Epidermal melanocyte (primary cell): ENCODE results near the gene ZC3H12C.

Source experiments
- DNase-seq: peaks from one replicate; pipeline ENCODE4 v3.0.0; 2011; ENCODE audit warnings: low spot score; ENCODE audit not compliant: insufficient read length

The ZC3H12C gene

GRCh38 chr11:110076371-110076965 lies 16.7 kb upstream of the ZC3H12C start:
- DNase-seq: no peak

DNA sequence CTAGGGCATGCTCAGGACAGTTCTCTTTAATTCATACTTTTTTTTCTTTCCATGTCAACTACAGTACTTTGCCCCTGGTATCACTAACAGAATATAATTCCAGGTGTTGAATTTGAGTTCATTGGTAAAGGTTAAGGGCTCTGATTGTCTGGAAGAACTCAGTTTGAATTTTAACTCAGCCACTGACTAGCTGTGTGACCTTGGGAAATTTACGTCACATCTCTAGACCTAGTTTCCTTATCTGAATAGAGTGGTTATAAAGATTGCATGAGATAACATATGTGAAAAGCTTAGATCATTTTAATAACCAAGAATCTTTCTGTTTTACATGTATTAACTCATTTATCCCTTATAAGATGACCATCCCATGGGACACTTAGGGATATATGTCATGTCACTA lies 15.8 kb upstream of the ZC3H12C start:
- DNase-seq: no peak

DNA sequence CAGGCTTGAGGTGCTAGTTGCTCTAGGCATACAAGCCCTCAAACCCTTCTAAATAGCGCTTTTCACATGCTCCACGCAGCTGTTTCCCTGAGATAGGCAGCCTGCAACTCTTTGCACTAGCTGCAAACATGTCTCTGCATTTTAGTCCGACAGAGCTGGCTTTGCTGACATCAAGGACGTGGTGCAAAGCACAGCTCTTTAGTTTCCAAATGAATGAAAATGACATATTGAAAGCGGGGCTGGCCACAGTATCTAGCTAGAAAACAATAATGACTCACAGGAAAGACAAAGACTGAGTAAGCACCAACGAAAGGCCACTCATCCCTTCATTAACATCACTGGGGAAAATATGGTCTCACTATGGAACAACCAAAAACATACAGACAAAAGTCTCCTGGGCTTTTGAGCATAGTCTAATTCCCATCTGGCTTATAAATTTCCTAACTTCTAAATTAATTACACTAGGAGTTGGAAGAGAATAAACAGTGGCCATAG lies 15.3 kb upstream of the ZC3H12C start:
- DNase-seq: no peak

- DNase-seq: no peak
Observed at GRCh38 chr11:110078923-110079544, 14.2 kb upstream of the ZC3H12C start.

DNA sequence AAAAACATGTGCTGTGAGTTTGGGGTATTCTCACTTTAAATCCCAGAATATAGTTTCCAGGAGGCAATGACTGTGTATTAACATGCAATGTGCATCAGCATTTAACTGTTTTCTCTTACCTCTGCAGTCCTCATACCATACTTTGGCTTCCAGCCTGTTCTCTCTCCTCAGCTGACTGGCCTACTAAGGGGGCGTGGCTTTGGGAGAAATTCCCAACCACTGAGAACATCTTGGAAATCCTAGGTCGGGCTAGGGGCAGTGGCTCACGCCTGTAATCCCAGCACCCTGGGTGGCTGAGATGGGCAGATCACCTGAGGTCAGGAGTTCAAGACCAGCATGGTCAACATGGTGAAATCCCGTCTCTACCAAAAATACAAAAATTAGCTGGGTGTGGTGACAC lies 13.5 kb upstream of the ZC3H12C start:
- no peak for DNase-seq

GRCh38 chr11:110081462-110082376 lies 11.5 kb upstream of the ZC3H12C start:
- no peak for DNase-seq

DNA sequence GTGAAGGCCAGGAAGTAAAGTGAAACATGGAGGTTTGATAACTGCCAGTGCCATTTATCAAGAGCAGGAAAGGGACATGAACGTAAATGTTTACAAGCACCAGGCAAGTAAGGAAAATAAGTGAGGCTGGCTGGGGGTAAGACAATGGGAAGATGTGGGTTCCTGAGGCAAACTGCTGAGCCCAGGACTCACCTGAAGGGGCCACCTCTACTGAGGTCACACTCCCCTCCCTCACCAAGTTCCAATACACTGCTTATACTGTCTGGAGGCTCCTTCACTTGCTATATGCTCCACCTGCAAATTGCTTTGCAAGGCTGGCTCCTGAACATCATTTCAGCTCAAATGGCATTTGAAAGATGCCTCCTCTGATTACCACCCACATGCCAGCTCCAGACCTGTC lies 10.3 kb upstream of the ZC3H12C start:
- no peak for DNase-seq

- no peak for DNase-seq
Observed at GRCh38 chr11:110085255-110085838, 7.8 kb upstream of the ZC3H12C start.

GRCh38 chr11:110086892-110087309 lies 6.3 kb upstream of the ZC3H12C start:
- peak; percentile 34 for DNase-seq

GRCh38 chr11:110087812-110088534 lies 5.2 kb upstream of the ZC3H12C start:
- peak; percentile 70 for DNase-seq

GRCh38 chr11:110088535-110089344 lies 4.5 kb upstream of the ZC3H12C start:
- DNase-seq: no peak

- DNase-seq: no peak
Observed at GRCh38 chr11:110089617-110090282, 3.4 kb upstream of the ZC3H12C start.

GRCh38 chr11:110090466-110091026 lies 2.6 kb upstream of the ZC3H12C start:
- no peak for DNase-seq

DNA sequence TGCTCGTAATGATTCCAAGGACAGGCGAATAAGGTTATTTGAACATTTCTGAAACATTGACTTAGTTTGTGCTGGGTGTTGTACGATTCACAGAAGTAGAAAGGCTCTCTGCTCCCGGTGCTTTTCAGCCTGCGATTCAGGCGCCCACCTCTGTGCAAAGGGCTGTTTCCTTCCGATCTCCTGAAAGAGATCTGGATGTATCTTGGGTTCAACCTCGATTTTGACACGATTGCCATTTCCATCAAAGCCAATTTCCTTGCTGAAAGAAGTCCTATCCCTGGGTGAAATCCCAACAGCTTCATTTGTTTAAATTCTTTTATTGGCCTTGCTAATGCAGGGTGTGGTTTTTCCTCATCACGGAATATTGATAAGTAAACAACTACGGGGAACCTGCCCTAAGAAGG lies 1.1 kb upstream of the ZC3H12C start:
- no peak for DNase-seq

- DNase-seq: no peak
Observed at GRCh38 chr11:110093407-110094297, 460 bp downstream of the ZC3H12C start.

DNA sequence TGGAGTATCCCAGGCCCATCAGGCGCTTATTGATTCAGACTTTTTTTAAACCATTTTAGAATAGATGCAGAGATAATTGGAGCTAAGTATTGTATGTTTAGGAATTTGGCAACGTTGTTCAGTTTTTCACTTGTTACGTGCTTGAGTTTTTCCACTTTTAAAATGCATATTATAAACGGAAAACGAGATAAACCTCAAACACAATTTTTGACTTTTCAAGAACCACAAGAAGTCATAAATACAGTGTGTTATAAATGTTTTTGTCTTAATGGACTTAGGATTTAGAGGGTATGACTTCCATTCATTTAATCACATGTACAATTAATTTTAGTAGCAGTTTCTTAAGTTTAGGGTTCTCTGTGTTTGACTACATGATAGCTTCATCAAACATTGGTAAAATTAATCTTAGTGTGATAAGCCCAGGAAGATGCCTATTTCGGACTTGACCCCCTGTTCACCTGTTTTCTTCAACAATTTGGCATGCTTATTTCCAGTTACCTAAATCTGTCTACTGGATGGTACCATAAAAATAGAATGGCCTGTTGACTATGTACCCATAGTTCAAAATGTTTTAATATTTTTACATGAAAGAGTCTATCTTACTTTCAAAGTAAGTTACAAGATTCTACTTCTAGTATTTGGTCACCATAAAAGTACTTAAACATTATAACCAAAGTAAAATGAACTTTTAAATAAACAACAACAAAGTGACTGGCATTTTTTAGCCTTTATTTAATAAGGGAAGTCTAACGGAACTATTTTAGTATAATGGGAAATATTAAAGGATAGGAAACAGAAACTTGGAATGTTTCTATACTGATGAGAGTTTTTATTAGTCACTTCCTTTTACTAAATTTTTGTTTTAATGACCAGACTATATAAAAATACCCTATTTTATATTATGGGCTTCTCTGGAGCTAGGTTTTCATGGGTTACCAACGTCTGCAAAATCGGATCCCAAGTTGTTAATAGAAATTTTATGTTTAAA lies 1.4 kb downstream of the ZC3H12C start:
- DNase-seq: no peak

- no peak for DNase-seq
Observed at GRCh38 chr11:110095554-110095953, 2.4 kb downstream of the ZC3H12C start.
